ENCODE data around the gene KRTAP10-3.

GRCh38 chr21:44539991-44540666 is 18.5 kb downstream of the KRTAP10-3 start, which contains the start of gene KRTAP10-1:
- TF ChIP-seq, protein P1, sequence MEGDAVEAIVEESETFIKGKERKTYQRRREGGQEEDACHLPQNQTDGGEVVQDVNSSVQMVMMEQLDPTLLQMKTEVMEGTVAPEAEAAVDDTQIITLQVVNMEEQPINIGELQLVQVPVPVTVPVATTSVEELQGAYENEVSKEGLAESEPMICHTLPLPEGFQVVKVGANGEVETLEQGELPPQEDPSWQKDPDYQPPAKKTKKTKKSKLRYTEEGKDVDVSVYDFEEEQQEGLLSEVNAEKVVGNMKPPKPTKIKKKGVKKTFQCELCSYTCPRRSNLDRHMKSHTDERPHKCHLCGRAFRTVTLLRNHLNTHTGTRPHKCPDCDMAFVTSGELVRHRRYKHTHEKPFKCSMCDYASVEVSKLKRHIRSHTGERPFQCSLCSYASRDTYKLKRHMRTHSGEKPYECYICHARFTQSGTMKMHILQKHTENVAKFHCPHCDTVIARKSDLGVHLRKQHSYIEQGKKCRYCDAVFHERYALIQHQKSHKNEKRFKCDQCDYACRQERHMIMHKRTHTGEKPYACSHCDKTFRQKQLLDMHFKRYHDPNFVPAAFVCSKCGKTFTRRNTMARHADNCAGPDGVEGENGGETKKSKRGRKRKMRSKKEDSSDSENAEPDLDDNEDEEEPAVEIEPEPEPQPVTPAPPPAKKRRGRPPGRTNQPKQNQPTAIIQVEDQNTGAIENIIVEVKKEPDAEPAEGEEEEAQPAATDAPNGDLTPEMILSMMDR (IDR thresholded peaks at IDR 0.05) = no peak
- no peak for TF ChIP-seq POLR2A (IDR thresholded peaks at IDR 0.05)

All from breast epithelium (tissue), 3 donors.